ENCODE data around the gene SAXO1.

- TF ChIP-seq CTCF (conservative IDR thresholded peaks at IDR 0.05): no peak
- TF ChIP-seq ZFX (IDR thresholded peaks at IDR 0.05): no peak
Observed at GRCh38 chr9:18947892-18948339, 85.1 kb downstream of the SAXO1 start.

Data from C4-2B (cell line).